ENCODE data around the gene TSEN54.

TSEN54 gene

GRCh38 chr17:75508931-75509361 is 7.4 kb upstream of the TSEN54 start:
- no peak for TF ChIP-seq CTCF (IDR thresholded peaks at IDR 0.05; ENCODE audit: low read depth, low read length, missing control alignments)
- DNase-seq (ENCODE audit: extremely low read depth, low read depth), result no peak
- H3K4me3 ChIP-seq (replicated peaks; ENCODE audit: low read depth, low read length), result no peak overlapping the region

- TF ChIP-seq CTCF (IDR thresholded peaks at IDR 0.05; ENCODE audit: low read depth, low read length, missing control alignments), result no peak
- no peak for DNase-seq (ENCODE audit: extremely low read depth, low read depth)
- H3K4me3 ChIP-seq (replicated peaks; ENCODE audit: low read depth, low read length), result no peak overlapping the region
Measured at GRCh38 chr17:75509528-75510258, 6.6 kb upstream of the TSEN54 start.

- no peak overlapping the region for H3K4me3 ChIP-seq (replicated peaks; ENCODE audit: low read depth, low read length)
- no peak for DNase-seq (ENCODE audit: extremely low read depth, low read depth)
- no peak for TF ChIP-seq CTCF (IDR thresholded peaks at IDR 0.05; ENCODE audit: low read depth, low read length, missing control alignments)
Measured at GRCh38 chr17:75511270-75511609, 5.1 kb upstream of the TSEN54 start.

DNA sequence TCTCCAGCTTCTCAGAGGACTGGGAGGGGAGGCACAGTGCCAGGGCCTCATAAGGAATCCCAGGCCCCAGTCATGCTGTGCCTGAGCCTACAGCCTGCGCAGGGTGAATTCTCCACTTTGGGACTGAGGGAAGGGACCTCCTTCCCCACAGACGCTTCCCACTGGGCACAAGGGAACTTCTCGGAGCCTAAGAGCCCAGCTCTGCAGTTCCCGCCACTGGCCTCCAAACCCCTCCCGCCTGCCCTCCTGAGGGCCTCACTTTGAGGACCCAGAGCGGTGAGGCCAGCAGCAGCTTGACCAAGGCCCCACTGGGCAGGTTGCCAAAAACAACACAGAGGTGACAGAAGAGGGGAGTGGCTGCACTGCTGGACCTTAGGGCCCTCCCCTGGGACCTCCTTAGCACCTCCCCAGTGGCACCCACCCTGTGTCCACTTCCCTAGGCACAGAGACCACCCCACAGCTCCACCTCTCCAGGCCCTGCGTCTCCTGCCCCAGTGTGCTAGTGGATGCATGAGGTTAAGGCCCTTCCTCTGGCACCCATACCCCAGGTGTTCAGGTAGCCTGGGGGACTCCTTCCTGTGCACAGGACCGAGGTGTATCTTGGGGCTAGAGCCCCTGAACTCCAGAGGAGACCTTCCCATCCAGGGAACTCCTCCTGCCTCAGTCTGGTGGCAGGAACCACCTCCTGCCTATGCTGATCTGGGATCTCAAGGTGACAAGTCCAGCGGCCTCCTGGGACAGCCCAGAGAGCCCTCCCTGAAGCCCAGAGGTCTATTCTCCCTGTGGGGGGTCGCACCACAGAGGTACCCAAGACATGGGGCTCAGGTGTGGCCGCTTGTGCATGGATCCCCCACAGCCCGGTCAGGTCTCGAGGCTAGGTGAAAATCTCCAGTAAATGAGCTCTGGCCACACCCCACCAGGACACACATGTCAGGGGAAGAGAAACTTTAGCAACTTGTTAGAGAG is 4.4 kb upstream of the TSEN54 start:
- no peak for DNase-seq (ENCODE audit: extremely low read depth, low read depth)
- no peak for TF ChIP-seq CTCF (IDR thresholded peaks at IDR 0.05; ENCODE audit: low read depth, low read length, missing control alignments)

DNA sequence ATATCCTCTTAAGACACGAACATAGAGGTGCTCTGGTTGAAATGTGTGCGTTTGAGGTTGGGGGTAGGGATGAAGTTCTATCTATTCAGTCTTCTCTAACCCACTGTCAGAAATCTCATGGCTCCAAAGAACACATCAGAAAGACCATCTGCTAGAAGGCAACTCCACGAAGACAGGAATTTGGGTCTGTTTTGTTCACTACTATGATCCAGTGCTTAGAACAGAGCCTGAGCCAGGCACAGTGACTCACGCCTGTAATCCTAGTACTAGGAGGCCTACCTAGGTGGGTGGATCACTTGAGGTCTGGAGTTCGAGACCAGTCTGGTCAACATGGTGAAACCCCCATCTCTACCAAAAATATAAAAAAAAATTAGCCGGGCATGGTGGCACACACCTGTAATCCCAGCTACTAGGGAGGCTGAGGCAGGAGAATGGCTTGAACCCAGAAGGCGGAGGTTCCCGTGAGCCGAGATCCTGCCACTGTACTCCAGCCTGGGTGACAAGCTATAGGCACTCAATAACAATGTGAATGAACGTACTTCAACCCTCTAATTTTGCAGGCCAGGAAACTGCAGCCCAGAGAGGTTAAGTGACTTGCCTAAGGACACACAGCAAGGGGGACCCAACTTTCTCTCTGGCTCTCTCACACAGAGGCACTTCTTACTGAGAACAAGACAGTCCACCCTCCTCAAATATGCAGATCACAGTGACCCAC is 3.2 kb upstream of the TSEN54 start:
- TF ChIP-seq CTCF (IDR thresholded peaks at IDR 0.05; ENCODE audit: low read depth, low read length, missing control alignments), result no peak
- H3K4me3 ChIP-seq (replicated peaks; ENCODE audit: low read depth, low read length), result no peak overlapping the region
- DNase-seq (ENCODE audit: extremely low read depth, low read depth), result no peak

More for the DNA sequence above, 4.4 kb upstream of the TSEN54 start:
- no peak overlapping the region for H3K4me3 ChIP-seq (replicated peaks; ENCODE audit: low read depth, low read length)

GRCh38 chr17:75513641-75514000 is 2.7 kb upstream of the TSEN54 start:
- DNase-seq (ENCODE audit: extremely low read depth, low read depth), result no peak
- TF ChIP-seq CTCF (IDR thresholded peaks at IDR 0.05; ENCODE audit: low read depth, low read length, missing control alignments), result no peak
- no peak overlapping the region for H3K4me3 ChIP-seq (replicated peaks; ENCODE audit: low read depth, low read length)

Data from HFF-Myc (cell line).